ENCODE measurements around the gene AREL1. TPM values are rescaled to one million over a fixed set of nuclear protein-coding genes. Genes with fewer than 3 reads are reported as not detected.

Gene AREL1
- polyA plus RNA-seq, 1 experiment, result 52.7 TPM

- H3K27me3 ChIP-seq (ENCODE audit: control insufficient read depth, insufficient read depth, low read length), result no peaks in the 10 kb centered on the region
- DNase-seq (ENCODE audit: low read depth), result peak; percentile 39
- POLR2A ChIA-PET, result interaction anchor here (0.6 kb wide), 1 partner anchor 10 kb away, joined by 3 read pairs; no protein-coding TSS in a partner anchor
- no peak for TF ChIP-seq CTCF (IDR thresholded peaks at IDR 0.05; ENCODE audit: insufficient read depth, low read depth, low read length)
- no peaks in the 10 kb centered on the region for H3K36me3 ChIP-seq (ENCODE audit: control insufficient read depth, insufficient read depth, low read length)
- no peak overlapping the region for H3K4me3 ChIP-seq (ENCODE audit: low read depth, low read length)
- CTCF ChIA-PET, result interaction anchor here (0.6 to 5.0 kb wide), 4 partner anchors 9 to 157 kb away, joined by 3 to 37 read pairs (median 15); partner anchors contain the start of gene LTBP2
Measured at GRCh38 chr14:74647061-74647677, 65.7 kb downstream of the AREL1 start.

- DNase-seq (ENCODE audit: low read depth), result no peak
- no peaks in the 10 kb centered on the region for H3K36me3 ChIP-seq (ENCODE audit: control insufficient read depth, insufficient read depth, low read length)
- no peak for TF ChIP-seq CTCF (IDR thresholded peaks at IDR 0.05; ENCODE audit: insufficient read depth, low read depth, low read length)
- CTCF ChIA-PET, result interaction anchor here (1.1 to 5.0 kb wide), 5 partner anchors 8 to 50 kb away, joined by 3 to 37 read pairs (median 5); partner anchors contain the start of gene LTBP2
- no peak overlapping the region for H3K4me3 ChIP-seq (ENCODE audit: low read depth, low read length)
- H3K27me3 ChIP-seq (ENCODE audit: control insufficient read depth, insufficient read depth, low read length), result no peaks in the 10 kb centered on the region
- POLR2A ChIA-PET, result no interaction called here
Measured at GRCh38 chr14:74645756-74646470, 67.0 kb downstream of the AREL1 start.

GRCh38 chr14:74645244-74645643, 67.6 kb downstream of the AREL1 start:
- Histone ChIP-seq H3K4me3 (ENCODE audit: low read depth, low read length) (no peak overlapping the region), H3K27me3 (ENCODE audit: control insufficient read depth, insufficient read depth, low read length) (no peaks in the 10 kb centered on the region), H3K36me3 (ENCODE audit: control insufficient read depth, insufficient read depth, low read length) (no peaks in the 10 kb centered on the region)
- ChIA-PET CTCF (interaction anchor here (1.1 to 5.0 kb wide), 4 partner anchors 9 to 51 kb away, joined by 3 to 37 read pairs (median 4); partner anchors contain the start of gene LTBP2), POLR2A (no interaction called here)
- TF ChIP-seq CTCF (IDR thresholded peaks at IDR 0.05; ENCODE audit: insufficient read depth, low read depth, low read length), result no peak
- DNase-seq (ENCODE audit: low read depth), result no peak

GRCh38 chr14:74641601-74642391, 71.1 kb downstream of the AREL1 start:
- POLR2A ChIA-PET, result no interaction called here
- no peak for TF ChIP-seq CTCF (IDR thresholded peaks at IDR 0.05; ENCODE audit: insufficient read depth, low read depth, low read length)
- no peak for DNase-seq (ENCODE audit: low read depth)

More at GRCh38 chr14:74641601-74642391, 71.1 kb downstream of the AREL1 start:
- no peak overlapping the region for H3K4me3 ChIP-seq (ENCODE audit: low read depth, low read length)
- no peaks in the 10 kb centered on the region for H3K36me3 ChIP-seq (ENCODE audit: control insufficient read depth, insufficient read depth, low read length)
- no peaks in the 10 kb centered on the region for H3K27me3 ChIP-seq (ENCODE audit: control insufficient read depth, insufficient read depth, low read length)
- CTCF ChIA-PET, result interaction anchor here (1.0 to 1.5 kb wide), 5 partner anchors 21 to 33 kb away, joined by 3 to 5 read pairs (median 3); partner anchors contain the start of gene LTBP2

Data from BJ (cell line).